ENCODE results near the gene FER.

Gene FER

DNA sequence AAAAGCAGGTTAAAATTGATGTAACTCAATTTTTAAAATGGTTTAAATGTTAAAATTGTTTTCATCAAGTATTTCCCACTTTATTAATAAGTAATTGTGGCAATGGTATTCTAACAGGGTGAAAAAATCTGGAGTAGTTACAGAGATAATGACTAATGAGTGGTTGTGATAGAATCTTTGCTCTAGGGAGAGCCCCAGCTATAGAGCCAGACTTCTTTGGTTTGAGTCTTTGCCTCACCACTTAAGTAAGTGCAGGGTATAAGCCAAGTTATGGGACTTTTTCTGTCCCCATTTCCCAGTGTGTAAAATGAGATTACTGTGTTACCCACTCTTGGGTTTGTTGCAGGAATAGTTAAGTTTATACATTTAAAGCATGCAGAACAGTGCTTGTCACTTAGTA is 158.1 kb downstream of the FER start:
- no peak for TF ChIP-seq Cebpa-rat (IDR thresholded peaks at IDR 0.05)

DNA sequence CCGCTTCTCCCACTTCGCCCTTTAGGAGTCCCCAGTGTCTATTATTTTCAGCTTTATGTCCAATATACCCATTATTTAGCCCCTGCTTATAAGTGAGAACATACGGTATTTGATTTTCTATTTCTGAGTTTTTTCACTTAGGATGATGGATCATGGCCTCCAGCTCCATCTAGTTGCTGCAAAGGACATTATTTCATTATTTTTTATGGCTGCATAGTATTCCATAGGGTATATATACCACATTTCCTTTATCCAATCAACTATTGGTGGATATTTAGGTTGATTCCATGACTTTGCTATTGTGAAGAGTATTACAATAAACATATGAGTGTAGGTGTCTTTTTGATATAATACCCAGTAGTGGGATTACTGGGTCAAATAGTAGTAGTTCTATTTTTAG is 162.9 kb downstream of the FER start:
- H3K4me2 ChIP-seq = no peak overlapping the region
- no peak overlapping the region for H3K4me3 ChIP-seq

More for the DNA sequence above, 158.1 kb downstream of the FER start:
- H3K4me3 ChIP-seq = no peak overlapping the region
- H3K9ac ChIP-seq = no peak overlapping the region
- H3K4me1 ChIP-seq = no peaks in the 10 kb centered on the region
- peaks cover 0 to 13% (median 0%) of the 10 kb centered on the region in 11 experiments; a peak in 4 of 22 replicates for H3K36me3 ChIP-seq
- H3K27me3 ChIP-seq = no peaks in the 10 kb centered on the region
- no peak overlapping the region for H3K27ac ChIP-seq
- peaks cover 0 to 7% (median 4%) of the 10 kb centered on the region in 11 experiments; a peak in 10 of 22 replicates for H3K9me3 ChIP-seq (replicated peaks in 1 of 11)
- H4K20me1 ChIP-seq = no peaks in the 10 kb centered on the region
- no peak overlapping the region for H3K4me2 ChIP-seq

DNA sequence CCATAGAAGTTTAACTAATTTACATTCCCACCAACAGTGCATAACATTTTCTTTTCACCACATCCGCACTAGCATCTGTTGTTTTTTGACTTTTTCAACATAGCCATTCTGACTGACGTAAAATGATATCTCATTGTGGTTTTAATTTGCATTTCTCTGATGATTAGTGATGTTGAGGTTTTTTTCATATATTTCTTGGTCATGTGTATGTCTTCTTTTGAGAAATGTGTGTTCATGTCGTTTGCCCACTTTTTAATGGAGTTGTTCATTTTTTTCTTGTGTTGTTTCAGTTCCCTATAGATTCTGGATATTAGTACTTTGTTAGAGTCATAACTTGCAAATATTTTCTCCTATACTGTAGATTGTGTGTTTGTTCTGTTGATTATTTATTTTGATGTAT is 163.4 kb downstream of the FER start:
- H3K9ac ChIP-seq = no peak overlapping the region
- no peak overlapping the region for H3K4me2 ChIP-seq
- peaks cover 0 to 26% (median 0%) of the 10 kb centered on the region in 11 experiments; a peak in 4 of 22 replicates for H3K36me3 ChIP-seq
- no peak overlapping the region for H3K4me3 ChIP-seq
- no peak overlapping the region for H3K27ac ChIP-seq
- H3K27me3 ChIP-seq = no peaks in the 10 kb centered on the region
- H4K20me1 ChIP-seq = no peaks in the 10 kb centered on the region
- no peak for TF ChIP-seq Cebpa-rat (IDR thresholded peaks at IDR 0.05)
- H3K4me1 ChIP-seq = no peaks in the 10 kb centered on the region
- peaks cover 0 to 10% (median 5%) of the 10 kb centered on the region in 11 experiments; a peak in 10 of 22 replicates for H3K9me3 ChIP-seq (replicated peaks in 1 of 11)

More for the DNA sequence above, 162.9 kb downstream of the FER start:
- Histone ChIP-seq H3K36me3 (peaks cover 0 to 26% (median 0%) of the 10 kb centered on the region in 11 experiments; a peak in 4 of 22 replicates), H4K20me1 (no peaks in the 10 kb centered on the region), H3K4me1 (no peaks in the 10 kb centered on the region), H3K27me3 (no peaks in the 10 kb centered on the region), H3K9me3 (replicated peaks in 1 of 11) (peaks cover 0 to 10% (median 5%) of the 10 kb centered on the region in 11 experiments; a peak in 10 of 22 replicates), H3K27ac (no peak overlapping the region), H3K9ac (no peak overlapping the region)
- TF ChIP-seq Cebpa-rat (IDR thresholded peaks at IDR 0.05) = no peak

DNA sequence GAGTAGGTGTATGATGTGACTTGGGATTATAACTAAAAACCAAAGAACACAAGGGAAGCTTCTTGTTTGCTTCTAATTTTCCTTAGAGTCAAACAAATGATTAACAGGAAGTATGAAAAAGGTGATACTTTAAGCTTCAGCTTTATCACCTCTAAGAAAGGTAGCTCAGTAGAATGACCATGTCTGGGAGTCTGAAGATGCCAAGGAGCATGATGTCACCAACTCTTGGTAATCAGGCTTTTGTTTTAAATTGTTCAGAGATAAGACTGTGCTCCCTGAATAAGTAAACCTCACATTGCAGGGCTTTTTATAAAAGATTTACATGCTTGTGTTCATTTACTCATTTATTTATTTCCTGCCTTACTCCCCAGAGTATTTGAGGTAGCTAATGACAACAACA is 169.9 kb downstream of the FER start:
- H3K36me3 ChIP-seq = peaks cover 0 to 3% (median 0%) of the 10 kb centered on the region in 11 experiments; a peak in 3 of 22 replicates
- no peak overlapping the region for H3K4me2 ChIP-seq
- no peak overlapping the region for H3K27ac ChIP-seq
- H3K4me1 ChIP-seq = peaks cover 0 to 8% (median 0%) of the 10 kb centered on the region in 10 experiments; a peak in 2 of 20 replicates
- H3K9ac ChIP-seq = no peak overlapping the region
- no peaks in the 10 kb centered on the region for H4K20me1 ChIP-seq
- no peaks in the 10 kb centered on the region for H3K27me3 ChIP-seq
- no peaks in the 10 kb centered on the region for H3K9me3 ChIP-seq (replicated peaks in 1 of 11)
- no peak for TF ChIP-seq Cebpa-rat (IDR thresholded peaks at IDR 0.05)
- H3K4me3 ChIP-seq = no peak overlapping the region

DNA sequence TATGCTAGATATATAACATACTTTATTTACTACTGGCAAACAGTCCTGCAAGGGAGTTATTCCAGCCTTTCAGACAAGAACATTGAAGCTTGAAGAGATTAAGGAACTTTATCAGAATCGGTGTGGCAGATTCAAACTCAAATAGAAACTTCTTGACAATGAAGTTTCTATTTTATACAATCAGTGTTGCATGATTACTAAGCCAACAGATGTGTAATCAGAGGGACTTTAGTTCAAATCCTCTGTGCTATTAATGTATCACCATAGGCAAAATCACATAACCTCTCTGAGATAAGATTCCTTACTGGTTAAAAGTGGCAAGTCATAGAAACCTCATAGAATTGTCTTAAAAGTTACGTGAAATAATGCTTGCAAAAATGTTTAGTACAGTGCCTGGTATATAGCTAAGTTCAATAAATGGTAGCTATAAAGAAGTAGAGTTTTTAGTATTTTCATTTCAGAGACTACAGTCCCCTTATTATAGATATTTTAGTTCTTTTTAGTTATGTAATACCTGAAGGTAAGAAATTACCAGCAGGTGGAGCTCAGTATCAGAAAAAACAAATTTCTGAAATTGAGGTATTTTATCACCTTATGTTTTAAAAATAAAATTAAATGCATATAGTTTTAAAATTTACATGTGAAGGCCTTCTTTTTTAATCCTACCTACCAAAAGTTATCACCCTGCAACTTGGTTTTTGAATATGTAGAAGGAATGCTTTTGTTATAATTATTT is 172.1 kb downstream of the FER start:
- H3K4me3 ChIP-seq = no peak overlapping the region
- H3K27ac ChIP-seq = no peak overlapping the region
- peak overlapping the region in 1 of 11 experiments; percentile 29; a peak in 1 of 22 replicates for H3K9ac ChIP-seq
- H3K4me1 ChIP-seq = peaks cover 0 to 8% (median 0%) of the 10 kb centered on the region in 10 experiments; a peak in 2 of 20 replicates
- H4K20me1 ChIP-seq = no peaks in the 10 kb centered on the region
- TF ChIP-seq Cebpa-rat (IDR thresholded peaks at IDR 0.05) = no peak
- no peak overlapping the region for H3K4me2 ChIP-seq
- H3K27me3 ChIP-seq = no peaks in the 10 kb centered on the region
- H3K36me3 ChIP-seq = no peaks in the 10 kb centered on the region
- H3K9me3 ChIP-seq (replicated peaks in 1 of 11) = no peaks in the 10 kb centered on the region

DNA sequence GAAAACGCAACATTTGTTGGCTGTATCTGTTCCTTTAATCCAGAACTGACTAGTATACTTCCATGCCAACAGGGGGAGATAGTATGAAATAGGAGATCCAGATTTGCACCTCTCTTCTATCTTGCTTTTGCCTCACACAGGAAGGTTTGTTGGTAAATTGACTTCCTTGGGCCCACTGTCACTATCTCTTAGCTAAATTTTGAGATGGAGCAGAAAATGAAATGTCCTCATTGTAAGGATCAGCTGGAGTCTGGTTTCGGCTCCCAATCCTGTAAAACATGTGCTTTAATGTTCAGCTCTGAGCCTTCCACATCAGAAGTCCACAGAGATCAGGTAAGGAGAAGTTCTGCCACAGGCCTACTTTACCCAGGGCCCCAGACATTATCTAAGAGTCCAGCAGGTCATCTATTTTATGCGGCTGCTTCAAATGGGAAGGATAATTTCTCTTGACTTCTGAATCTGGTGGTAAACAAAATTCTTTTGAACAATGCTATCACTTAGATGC is 176.8 kb downstream of the FER start:
- Histone ChIP-seq H4K20me1 (no peaks in the 10 kb centered on the region), H3K4me1 (peaks cover 0 to 4% (median 0%) of the 10 kb centered on the region in 10 experiments; a peak in 1 of 20 replicates), H3K4me3 (no peak overlapping the region), H3K9me3 (replicated peaks in 1 of 11) (no peaks in the 10 kb centered on the region), H3K4me2 (no peak overlapping the region), H3K27me3 (no peaks in the 10 kb centered on the region), H3K36me3 (no peaks in the 10 kb centered on the region; a peak in 1 of 22 replicates), H3K27ac (no peak overlapping the region), H3K9ac (no peak overlapping the region)
- no peak for TF ChIP-seq Cebpa-rat (IDR thresholded peaks at IDR 0.05)

DNA sequence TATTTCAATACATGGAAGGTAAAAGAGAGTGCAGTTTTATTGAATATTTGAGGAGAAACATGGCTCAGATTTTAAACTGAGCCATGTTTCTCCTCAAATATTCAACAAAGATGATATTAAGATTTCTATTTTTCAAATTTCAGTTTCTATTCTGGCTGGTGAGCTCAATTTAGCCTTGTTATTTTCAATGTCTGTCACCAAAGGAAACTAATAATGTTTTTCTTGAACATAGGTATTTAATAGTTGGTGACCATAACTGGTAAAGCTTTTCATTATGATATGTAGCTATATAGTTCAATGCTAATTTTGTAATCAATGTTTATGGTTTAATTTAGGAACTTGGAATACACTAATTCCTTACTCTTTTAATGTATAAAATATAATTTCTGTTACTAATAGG is 177.4 kb downstream of the FER start:
- Histone ChIP-seq H3K9me3 (replicated peaks in 1 of 11) (no peaks in the 10 kb centered on the region), H3K36me3 (no peaks in the 10 kb centered on the region; a peak in 1 of 22 replicates), H3K27ac (no peak overlapping the region), H3K4me3 (no peak overlapping the region), H3K9ac (no peak overlapping the region), H3K4me2 (no peak overlapping the region), H3K27me3 (no peaks in the 10 kb centered on the region), H3K4me1 (no peaks in the 10 kb centered on the region), H4K20me1 (no peaks in the 10 kb centered on the region)
- TF ChIP-seq Cebpa-rat (IDR thresholded peaks at IDR 0.05) = no peak

DNA sequence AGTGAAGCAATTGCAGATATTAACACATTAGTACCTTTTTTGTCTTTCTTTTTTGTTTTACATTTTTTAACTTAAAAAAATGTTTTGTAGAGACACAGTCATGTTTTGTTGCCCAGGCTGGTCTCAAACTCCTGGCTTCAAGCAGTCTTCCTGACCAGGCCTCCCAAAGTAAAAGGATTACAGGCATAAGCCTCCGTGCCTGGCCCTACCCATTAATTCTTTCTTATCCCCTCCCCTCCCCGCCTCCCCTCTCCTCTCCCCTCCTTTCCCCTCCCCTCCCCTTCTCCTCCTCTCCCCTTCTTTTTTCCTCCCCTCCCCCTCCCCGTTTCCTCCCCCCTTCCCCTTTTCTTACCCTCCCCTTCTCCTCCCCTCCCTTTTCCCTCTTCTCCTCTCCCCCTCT is 182.4 kb downstream of the FER start:
- Histone ChIP-seq H3K4me3 (no peak overlapping the region), H3K36me3 (peaks cover 0 to 14% (median 0%) of the 10 kb centered on the region in 11 experiments; a peak in 3 of 22 replicates), H3K4me1 (no peaks in the 10 kb centered on the region), H3K4me2 (no peak overlapping the region), H3K27me3 (no peaks in the 10 kb centered on the region), H4K20me1 (no peaks in the 10 kb centered on the region), H3K9me3 (replicated peaks in 1 of 11) (peaks cover 0 to 19% (median 5%) of the 10 kb centered on the region in 11 experiments; a peak in 6 of 22 replicates), H3K9ac (no peak overlapping the region), H3K27ac (no peak overlapping the region)
- TF ChIP-seq Cebpa-rat (IDR thresholded peaks at IDR 0.05) = no peak

DNA sequence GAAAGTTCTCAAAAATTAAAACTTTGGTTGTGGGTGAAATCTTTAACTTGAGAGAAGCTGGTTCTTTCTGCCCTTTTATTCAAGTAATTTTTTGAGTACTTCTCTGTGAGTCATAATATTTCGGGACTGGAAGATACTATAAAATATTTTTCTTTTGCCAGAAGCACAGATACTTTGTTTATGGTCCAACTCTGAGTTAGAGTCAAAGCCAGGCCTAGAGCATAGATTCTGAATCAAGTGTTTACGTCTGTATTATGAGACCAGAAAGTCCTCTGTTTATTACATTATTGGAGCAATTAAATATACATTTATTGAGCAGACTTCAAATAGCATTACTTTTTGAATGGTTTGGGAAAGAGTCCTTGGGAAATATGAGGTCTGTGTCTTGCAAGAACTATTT is 187.9 kb downstream of the FER start:
- H4K20me1 ChIP-seq = no peaks in the 10 kb centered on the region
- H3K9ac ChIP-seq = no peak overlapping the region
- H3K4me3 ChIP-seq = no peak overlapping the region
- no peak overlapping the region for H3K4me2 ChIP-seq
- TF ChIP-seq Cebpa-rat (IDR thresholded peaks at IDR 0.05) = no peak
- peaks cover 0 to 14% (median 0%) of the 10 kb centered on the region in 11 experiments; a peak in 3 of 22 replicates for H3K36me3 ChIP-seq
- H3K4me1 ChIP-seq = no peaks in the 10 kb centered on the region
- peaks cover 0 to 19% (median 5%) of the 10 kb centered on the region in 11 experiments; a peak in 6 of 22 replicates for H3K9me3 ChIP-seq (replicated peaks in 1 of 11)
- no peaks in the 10 kb centered on the region for H3K27me3 ChIP-seq
- H3K27ac ChIP-seq = no peak overlapping the region

Data from BLaER1 treated with 17β-estradiol and CSF1 and Interleukin-3, amounts not matched to agents 10 nM and 100 nM (cell line).